Kidney capillary endothelial cell (primary cell): ENCODE data around the gene RNF41.

Source experiments
- DNase-seq: peaks from one replicate; pipeline ENCODE4 v3.0.0-alpha.2; 2018; ENCODE audit warnings: low spot score

The RNF41 gene

DNA sequence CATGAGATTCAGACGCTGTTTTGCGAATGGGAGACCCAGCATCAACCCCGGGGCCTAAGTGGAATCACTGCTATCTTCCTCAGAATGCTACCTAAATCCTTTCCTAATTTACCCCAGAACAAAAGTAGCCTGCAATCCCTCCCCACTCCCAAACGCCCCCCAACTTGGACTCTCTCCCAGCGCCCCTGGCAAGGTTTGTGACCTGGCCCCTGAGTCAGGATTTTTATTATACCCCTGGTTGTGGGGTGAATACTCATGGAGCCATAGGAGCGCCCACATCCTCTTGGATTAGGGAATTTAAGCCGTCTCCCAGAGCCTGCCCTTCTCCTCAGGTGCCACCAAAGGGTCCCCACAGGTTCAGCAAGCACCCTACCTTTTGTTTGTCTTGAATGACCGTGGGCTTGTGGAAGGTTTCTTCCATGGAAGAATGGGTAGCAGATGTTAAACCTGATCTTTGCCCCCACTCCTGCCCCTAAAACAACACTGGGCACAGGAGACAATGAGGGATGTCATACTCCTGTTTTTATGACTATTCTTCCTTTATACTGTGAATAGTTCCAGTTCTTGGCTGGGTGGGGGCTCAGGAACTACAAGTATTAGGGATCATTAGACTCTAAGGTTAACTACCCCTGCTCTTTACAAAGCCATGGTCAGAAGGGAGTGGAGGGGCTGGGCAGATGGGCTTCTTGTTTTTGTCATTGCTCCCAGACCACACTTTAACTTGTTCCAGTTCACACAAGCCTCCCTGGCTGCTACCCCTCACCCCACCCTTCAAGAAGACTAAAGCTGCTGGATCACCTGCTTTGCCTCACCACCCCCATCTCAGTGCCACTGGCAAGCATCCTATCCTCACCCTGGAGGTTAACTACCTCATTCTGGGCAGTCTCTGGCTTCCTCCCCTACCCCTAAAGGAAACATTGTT, 68.7 kb downstream of the RNF41 start:
- no peak for DNase-seq
